NCI-H524 (cell line): ENCODE results near the gene REPS1.

Experiments used
- DNase-seq, 2 experiments: peaks; one replicate each; lab custom pipeline; 2025; lab: John Stamatoyannopoulos, UW

REPS1 gene

GRCh38 chr6:138925806-138926205 lies 62.2 kb downstream of the REPS1 start:
- DNase-seq = no peak

- peak; percentile 27 to 91 for DNase-seq
These were observed 64.5 kb downstream of the REPS1 start for GRCh38 chr6:138923561-138923960.

GRCh38 chr6:138920906-138921305 lies 67.1 kb downstream of the REPS1 start:
- no peak for DNase-seq

- no peak for DNase-seq
These were observed 73.4 kb downstream of the REPS1 start for GRCh38 chr6:138914701-138915100.

GRCh38 chr6:138912308-138912707 lies 75.7 kb downstream of the REPS1 start:
- DNase-seq = no peak

GRCh38 chr6:138909975-138910374 lies 78.1 kb downstream of the REPS1 start:
- no peak for DNase-seq

GRCh38 chr6:138909511-138909910 lies 78.5 kb downstream of the REPS1 start:
- DNase-seq = no peak

- DNase-seq = no peak
These were observed 80.9 kb downstream of the REPS1 start for GRCh38 chr6:138907167-138907566.

- DNase-seq = no peak
These were observed 91.0 kb downstream of the REPS1 start for GRCh38 chr6:138897031-138897430.

GRCh38 chr6:138896104-138896756 lies 91.8 kb downstream of the REPS1 start:
- no peak for DNase-seq

GRCh38 chr6:138891255-138891986 lies 96.6 kb downstream of the REPS1 start:
- DNase-seq = no peak

- no peak for DNase-seq
These were observed 102.8 kb downstream of the REPS1 start for GRCh38 chr6:138885156-138885819.

GRCh38 chr6:138882369-138883017 lies 105.6 kb downstream of the REPS1 start:
- DNase-seq = no peak

GRCh38 chr6:138873191-138873590 lies 114.9 kb downstream of the REPS1 start:
- DNase-seq = no peak

GRCh38 chr6:138869398-138869797 lies 118.7 kb downstream of the REPS1 start:
- no peak for DNase-seq

- no peak for DNase-seq
These were observed 119.9 kb downstream of the REPS1 start for GRCh38 chr6:138868181-138868580.

- no peak for DNase-seq
These were observed 122.5 kb downstream of the REPS1 start for GRCh38 chr6:138865480-138866109.

GRCh38 chr6:138864343-138864890 lies 123.6 kb downstream of the REPS1 start:
- DNase-seq = no peak

GRCh38 chr6:138863321-138863720 lies 124.7 kb downstream of the REPS1 start:
- no peak for DNase-seq

GRCh38 chr6:138862456-138862855 lies 125.6 kb downstream of the REPS1 start:
- DNase-seq = no peak

- DNase-seq = no peak
These were observed 130.3 kb downstream of the REPS1 start for GRCh38 chr6:138857775-138858174.

- no peak for DNase-seq
These were observed 131.4 kb downstream of the REPS1 start for GRCh38 chr6:138856654-138857053.
